Loucy (cell line): ENCODE measurements around the gene GULP1.

Experiments used
- H2AFZ ChIP-seq: fragments of 200-600 bp; sonication (generic); 2 replicates; pipeline ENCODE4 v1.6.0; 2016; ENCODE audit warnings: antibody characterized with exemption, mild to moderate bottlenecking, low read length, moderate library complexity
- H3F3A ChIP-seq: fragments of 200-600 bp; 2 replicates; pipeline ENCODE4 v1.6.0; 2016; ENCODE audit warnings: antibody characterized with exemption, low read depth, mild to moderate bottlenecking
- H3K27me3 ChIP-seq: fragments of 200-600 bp; sonication (generic); 2 replicates; pipeline ENCODE4 v1.6.1; 2014; ENCODE audit warnings: low read length, mild to moderate bottlenecking; ENCODE audit not compliant: insufficient read depth, poor library complexity, severe bottlenecking
- H3K36me3 ChIP-seq: fragments of 200-600 bp; sonication (generic); 2 replicates; pipeline ENCODE4 v1.6.1; 2016; ENCODE audit warnings: low read length; ENCODE audit not compliant: insufficient read depth
- H3K4me1 ChIP-seq: fragments of 200-600 bp; sonication (generic); 2 replicates; pipeline ENCODE4 v1.5.1; 2014; ENCODE audit warnings: low read length, mild to moderate bottlenecking; ENCODE audit not compliant: insufficient read depth, poor library complexity, severe bottlenecking
- H3K4me2 ChIP-seq: fragments of 200-600 bp; sonication (generic); 2 replicates; pipeline ENCODE4 v1.6.0; 2014; ENCODE audit warnings: antibody characterized with exemption, low read length, low read depth, mild to moderate bottlenecking; ENCODE audit not compliant: poor library complexity, severe bottlenecking
- H3K4me3 ChIP-seq: fragments of 200-600 bp; sonication (generic); 2 replicates; pipeline ENCODE4 v1.5.1; 2014; ENCODE audit warnings: low read length, mild to moderate bottlenecking, mixed read lengths; ENCODE audit not compliant: poor library complexity, severe bottlenecking
- H3K79me2 ChIP-seq: fragments of 200-600 bp; sonication (generic); 2 replicates; pipeline ENCODE4 v1.6.1; 2014; ENCODE audit warnings: low read length; ENCODE audit not compliant: insufficient read depth
- H3K9ac ChIP-seq: fragments of 200-600 bp; sonication (generic); 2 replicates; pipeline ENCODE4 v1.6.0; 2014; ENCODE audit warnings: mild to moderate bottlenecking, low read depth, low read length, moderate library complexity; ENCODE audit not compliant: poor library complexity, severe bottlenecking
- H3K9me2 ChIP-seq: fragments of 200-600 bp; sonication (generic); replicated peaks from 2 replicates; pipeline ENCODE4 v1.6.1; 2016; ENCODE audit warnings: low read depth, low read length, mixed read lengths
- H3K9me3 ChIP-seq: fragments of 200-600 bp; sonication (generic); 2 replicates; pipeline ENCODE4 v1.6.1; 2014; ENCODE audit warnings: mild to moderate bottlenecking, antibody characterized with exemption, low read length, low read depth; ENCODE audit not compliant: insufficient read depth
- H4K20me1 ChIP-seq: fragments of 200-600 bp; sonication (generic); 2 replicates; pipeline ENCODE4 v1.6.0; 2014; ENCODE audit warnings: antibody characterized with exemption, low read length, mild to moderate bottlenecking; ENCODE audit not compliant: insufficient read depth, poor library complexity, severe bottlenecking
- CTCF ChIP-seq: fragments of 200-600 bp; sonication (generic); conservative IDR thresholded peaks from 2 replicates; pipeline ENCODE4 v1.5.1; 2014; ENCODE audit warnings: mild to moderate bottlenecking, antibody characterized with exemption, low read length
- EZH2phosphoT487 ChIP-seq: fragments of 200-600 bp; IDR thresholded peaks from 2 replicates; pipeline ENCODE4 v1.6.1; 2018; ENCODE audit warnings: antibody characterized with exemption, mild to moderate bottlenecking, moderate library complexity, borderline replicate concordance

GULP1 gene

GRCh38 chr2:188497726-188498125 is 206.1 kb downstream of the GULP1 start:
- no peak overlapping the region for H3K4me3 ChIP-seq
- H3K36me3 ChIP-seq: no peaks in the 10 kb centered on the region
- no peaks in the 10 kb centered on the region for H3K9me3 ChIP-seq
- H3K27me3 ChIP-seq: no peaks in the 10 kb centered on the region
- no peak overlapping the region for H3K4me2 ChIP-seq
- H3F3A ChIP-seq: no peaks in the 10 kb centered on the region
- H3K9ac ChIP-seq: no peak overlapping the region
- no peaks in the 10 kb centered on the region for H4K20me1 ChIP-seq
- H3K79me2 ChIP-seq: no peaks in the 10 kb centered on the region
- no peak overlapping the region for H2AFZ ChIP-seq
- H3K9me2 ChIP-seq: no peaks in the 10 kb centered on the region
- H3K4me1 ChIP-seq: no peaks in the 10 kb centered on the region
- TF ChIP-seq CTCF (no peak), EZH2phosphoT487 (no peak)

GRCh38 chr2:188503975-188504374 is 212.3 kb downstream of the GULP1 start:
- no peaks in the 10 kb centered on the region for H4K20me1 ChIP-seq
- no peaks in the 10 kb centered on the region for H3F3A ChIP-seq
- no peak overlapping the region for H2AFZ ChIP-seq
- TF ChIP-seq CTCF (no peak), EZH2phosphoT487 (no peak)
- H3K27me3 ChIP-seq: no peaks in the 10 kb centered on the region
- H3K79me2 ChIP-seq: no peaks in the 10 kb centered on the region
- H3K9me3 ChIP-seq: no peaks in the 10 kb centered on the region
- no peaks in the 10 kb centered on the region for H3K4me1 ChIP-seq
- no peak overlapping the region for H3K4me2 ChIP-seq
- no peak overlapping the region for H3K4me3 ChIP-seq
- H3K9me2 ChIP-seq: no peaks in the 10 kb centered on the region
- no peaks in the 10 kb centered on the region for H3K36me3 ChIP-seq
- H3K9ac ChIP-seq: no peak overlapping the region

- no peak overlapping the region for H3K9ac ChIP-seq
- no peaks in the 10 kb centered on the region for H3K9me2 ChIP-seq
- H3K79me2 ChIP-seq: no peaks in the 10 kb centered on the region
- no peaks in the 10 kb centered on the region for H3F3A ChIP-seq
- no peak for TF ChIP-seq CTCF
- TF ChIP-seq EZH2phosphoT487: no peak
- H2AFZ ChIP-seq: no peak overlapping the region
- H3K9me3 ChIP-seq: no peaks in the 10 kb centered on the region
- no peaks in the 10 kb centered on the region for H3K4me1 ChIP-seq
- H3K4me2 ChIP-seq: no peak overlapping the region
- H3K36me3 ChIP-seq: no peaks in the 10 kb centered on the region
- H4K20me1 ChIP-seq: no peaks in the 10 kb centered on the region
- H3K4me3 ChIP-seq: no peak overlapping the region
- H3K27me3 ChIP-seq: no peaks in the 10 kb centered on the region
These were observed 215.2 kb downstream of the GULP1 start for GRCh38 chr2:188506843-188507242.
